K562 (cell line): ENCODE results near the gene PGAP2. TPM values are rescaled to one million over a fixed set of nuclear protein-coding genes. Genes with fewer than 3 reads are reported as not detected.
A peak's percentile ranks its signal among the peaks of the same experiment; 100 is the strongest.

Experiments
- ASH1L ChIP-seq: fragments of 450-650 bp; IDR thresholded peaks from 2 replicates; pipeline ENCODE4 v1.6.1; 2018; ENCODE audit warnings: borderline replicate concordance, mild to moderate bottlenecking, low read depth; ENCODE audit not compliant: partially characterized antibody
- EZH2 ChIP-seq: IDR thresholded peaks from 2 replicates; pipeline ENCODE4 v1.6.1; 2012; ENCODE audit warnings: low read depth, mild to moderate bottlenecking, inconsistent platforms, low read length, borderline replicate concordance
- FOXJ2 ChIP-seq: fragments of 200-800 bp; sonication (Bioruptor generic); IDR thresholded peaks from 2 replicates; pipeline ENCODE4 v1.6.1; 2016; ENCODE audit warnings: missing genetic modification characterization, missing compliant biosample characterization
- NCOA4 ChIP-seq: fragments of 450-650 bp; IDR thresholded peaks from 2 replicates; pipeline ENCODE4 v1.6.1; 2018; ENCODE audit warnings: mild to moderate bottlenecking; ENCODE audit not compliant: partially characterized antibody
- NR3C1 ChIP-seq: sonication (generic); formaldehyde crosslinking; IDR thresholded peaks from 2 replicates; pipeline ENCODE4 v1.8.1; 2022; ENCODE audit warnings: missing genetic modification reagents
- PHF8 ChIP-seq: fragments of 200-600 bp; sonication (generic); IDR thresholded peaks from 2 replicates; pipeline ENCODE4 v1.6.1; 2012; ENCODE audit warnings: mixed run types, mild to moderate bottlenecking, inconsistent platforms, low read length, moderate library complexity, borderline replicate concordance
- POLR2H ChIP-seq: IDR thresholded peaks from 2 replicates; pipeline ENCODE4 v1.6.1; 2016; ENCODE audit warnings: missing genetic modification characterization, low read depth, mild to moderate bottlenecking, control low read depth, missing compliant biosample characterization, moderate library complexity
- RNF2 ChIP-seq: sonication (generic); IDR thresholded peaks from 2 replicates; pipeline ENCODE4 v1.6.1; 2016
- SMARCC2 ChIP-seq: fragments of 450-650 bp; IDR thresholded peaks from 2 replicates; pipeline ENCODE4 v1.6.1; 2017; ENCODE audit warnings: antibody characterized with exemption, moderate library complexity, mild to moderate bottlenecking, low read depth
- SREBF1 ChIP-seq: fragments of 150-350 bp; IDR thresholded peaks from 2 replicates; pipeline ENCODE4 v1.6.1; 2014; ENCODE audit warnings: antibody characterized with exemption, low read depth, low read length, borderline replicate concordance
- SRSF3 ChIP-seq: fragments of 200-400 bp; formaldehyde crosslinking; IDR thresholded peaks from 2 replicates; pipeline ENCODE4 v1.6.1; 2016; ENCODE audit warnings: mild to moderate bottlenecking, low read length, moderate library complexity; ENCODE audit not compliant: insufficient read depth
- ZNF174 ChIP-seq: fragments of 250-450 bp; sonication (Bioruptor Pico); IDR thresholded peaks from 2 replicates; pipeline ENCODE4 v1.4.0; 2020; ENCODE audit warnings: mild to moderate bottlenecking
- ZNF24 ChIP-seq: fragments of 450-650 bp; IDR thresholded peaks from 2 replicates; pipeline ENCODE4 v1.6.1; 2016
- ZNF583 ChIP-seq: fragments of 250-450 bp; sonication (Bioruptor Pico); IDR thresholded peaks from 2 replicates; pipeline ENCODE4 v1.4.0; 2020
- ZNF644 ChIP-seq: fragments of 200-800 bp; sonication (Bioruptor generic); IDR thresholded peaks from 2 replicates; pipeline ENCODE4 v1.6.1; 2016; ENCODE audit warnings: low read depth, missing genetic modification characterization, missing compliant biosample characterization
- ZNF668 ChIP-seq: fragments of 250-450 bp; sonication (Bioruptor Pico); IDR thresholded peaks from 2 replicates; pipeline ENCODE4 v1.8.0; 2022; ENCODE audit warnings: mild to moderate bottlenecking, inconsistent platforms
- polyA plus RNA-seq, 8 experiments: library from polyadenylated mRNA; depleted of rRNA in 4 of 8; stranded (reverse) in 5 of 8; unstranded in 3 of 8; fragments of >200 nt; fragmentation: Nextera tagmentation in 2 of 8; fragmentation: Illumina TruSeq in 1 of 8; extraction: Ambion mirVana in 2 of 8; extraction: Trizol in 1 of 8; gene quantifications; 2 replicates each; pipeline versions ENCODE4 v1.2.1 to v1.2.3, GENCODE V29; 2011 to 2014; ENCODE audit warnings: inconsistent platforms in 1 of 8, missing spikeins in 1 of 8
- total RNA-seq, 7 experiments: library from RNA; depleted of rRNA in 6 of 7; stranded (reverse); fragments of >200 nt in 6 of 7; fragmentation: Illumina TruSeq in 2 of 7; extraction: Trizol in 2 of 7; gene quantifications; 2 replicates each; pipeline versions ENCODE4 v1.2.1 to v1.2.3, GENCODE V29; 2011 to 2021; ENCODE audit warnings: low replicate concordance in 1 of 7
- TF ChIP-seq, protein P1 (sequence below), 3 experiments: IDR thresholded peaks in 2 of 3; conservative IDR thresholded peaks in 1 of 3; 2 replicates each; pipeline ENCODE4 v1.5.1; 2011 to 2012; ENCODE audit warnings: low read length in 3 of 3, mild to moderate bottlenecking in 3 of 3, control low read depth in 2 of 3, improper control_type of control experiment in 1 of 3, inconsistent platforms in 1 of 3, low read depth in 1 of 3, mixed read lengths in 1 of 3, moderate library complexity in 1 of 3; ENCODE audit not compliant: insufficient read depth in 2 of 3
- TF ChIP-seq, protein P2 (sequence below): sonication (generic); formaldehyde crosslinking; IDR thresholded peaks from 2 replicates; pipeline ENCODE4 v1.9.0; 2022; ENCODE audit warnings: mild to moderate bottlenecking, missing genetic modification reagents
- TF ChIP-seq, protein P3 (sequence below): sonication (generic); formaldehyde crosslinking; IDR thresholded peaks from 2 replicates; pipeline ENCODE4 v1.4.0; 2020; ENCODE audit warnings: mild to moderate bottlenecking, missing genetic modification reagents
- TF ChIP-seq, protein P4 (sequence below): fragments of 200-800 bp; sonication (Bioruptor generic); IDR thresholded peaks from 2 replicates; pipeline ENCODE4 v1.6.1; 2017; ENCODE audit warnings: missing genetic modification characterization, missing compliant biosample characterization
- TF ChIP-seq, protein P5 (sequence below): fragments of 450-650 bp; IDR thresholded peaks from 2 replicates; pipeline ENCODE4 v1.6.1; 2016

Gene PGAP2
- total and polyA plus RNA-seq, 9 of the 15 experiments (the other 6 are each of a cell fraction or from before 2014, with no cell fraction given): 17.9 to 47.2 (median 33.7) TPM

DNA sequence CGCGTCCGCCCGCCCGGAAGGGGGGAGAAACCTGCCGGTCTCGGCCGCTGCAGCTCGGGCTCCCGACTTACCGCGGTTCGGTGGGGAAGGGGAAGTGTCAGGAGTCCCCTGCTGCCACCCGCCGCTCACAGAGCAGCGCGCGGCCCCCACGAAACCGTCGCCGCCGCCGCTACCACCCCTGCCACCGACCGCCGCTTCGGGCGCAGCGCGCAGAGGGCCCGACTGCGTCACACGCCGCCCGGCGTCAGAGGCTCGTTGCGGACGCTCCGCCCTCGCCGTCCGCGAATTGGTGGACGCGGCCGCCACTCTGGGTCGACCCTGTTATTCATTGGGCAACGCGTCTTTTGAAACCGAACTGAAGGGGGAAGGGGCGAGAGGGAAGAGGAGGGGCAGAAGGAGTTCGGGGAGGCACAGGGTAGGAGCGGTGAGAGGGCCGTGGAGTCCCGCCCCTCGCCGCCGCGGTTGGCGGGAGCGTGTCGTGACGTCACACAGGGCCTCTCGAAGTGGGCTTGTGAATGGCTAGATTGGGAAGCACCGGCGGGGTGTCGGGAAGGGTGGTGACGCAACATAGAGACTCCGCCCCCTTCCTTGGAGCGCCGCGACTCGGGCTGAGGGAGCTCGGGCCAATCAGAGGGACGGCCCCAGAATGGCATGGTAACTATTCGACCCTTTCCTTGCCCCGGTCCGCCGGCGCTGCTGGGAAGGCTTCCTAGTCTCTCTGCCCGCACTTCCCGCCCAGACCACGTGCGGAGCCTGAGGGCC lies 10.8 kb upstream of the PGAP2 start, which contains the start of gene NUP98 (continued):
- TF ChIP-seq, protein P1, sequence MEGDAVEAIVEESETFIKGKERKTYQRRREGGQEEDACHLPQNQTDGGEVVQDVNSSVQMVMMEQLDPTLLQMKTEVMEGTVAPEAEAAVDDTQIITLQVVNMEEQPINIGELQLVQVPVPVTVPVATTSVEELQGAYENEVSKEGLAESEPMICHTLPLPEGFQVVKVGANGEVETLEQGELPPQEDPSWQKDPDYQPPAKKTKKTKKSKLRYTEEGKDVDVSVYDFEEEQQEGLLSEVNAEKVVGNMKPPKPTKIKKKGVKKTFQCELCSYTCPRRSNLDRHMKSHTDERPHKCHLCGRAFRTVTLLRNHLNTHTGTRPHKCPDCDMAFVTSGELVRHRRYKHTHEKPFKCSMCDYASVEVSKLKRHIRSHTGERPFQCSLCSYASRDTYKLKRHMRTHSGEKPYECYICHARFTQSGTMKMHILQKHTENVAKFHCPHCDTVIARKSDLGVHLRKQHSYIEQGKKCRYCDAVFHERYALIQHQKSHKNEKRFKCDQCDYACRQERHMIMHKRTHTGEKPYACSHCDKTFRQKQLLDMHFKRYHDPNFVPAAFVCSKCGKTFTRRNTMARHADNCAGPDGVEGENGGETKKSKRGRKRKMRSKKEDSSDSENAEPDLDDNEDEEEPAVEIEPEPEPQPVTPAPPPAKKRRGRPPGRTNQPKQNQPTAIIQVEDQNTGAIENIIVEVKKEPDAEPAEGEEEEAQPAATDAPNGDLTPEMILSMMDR (IDR thresholded peaks at IDR 0.05 in 2 of 3, conservative IDR thresholded peaks at IDR 0.05 in 1 of 3; ENCODE audit: insufficient read depth in 2 of 3, low read depth in 1 of 3, low read length in 3 of 3): no peak
- no peak; the same call in 1 of the 2 replicates for TF ChIP-seq RNF2
- no peak for TF ChIP-seq ZNF668
- TF ChIP-seq, protein P2, sequence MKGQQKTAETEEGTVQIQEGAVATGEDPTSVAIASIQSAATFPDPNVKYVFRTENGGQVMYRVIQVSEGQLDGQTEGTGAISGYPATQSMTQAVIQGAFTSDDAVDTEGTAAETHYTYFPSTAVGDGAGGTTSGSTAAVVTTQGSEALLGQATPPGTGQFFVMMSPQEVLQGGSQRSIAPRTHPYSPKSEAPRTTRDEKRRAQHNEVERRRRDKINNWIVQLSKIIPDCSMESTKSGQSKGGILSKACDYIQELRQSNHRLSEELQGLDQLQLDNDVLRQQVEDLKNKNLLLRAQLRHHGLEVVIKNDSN (CRISPR knock-in tag): peak; percentile 75; the same call in 1 of the 2 replicates
- peak; percentile 75 for TF ChIP-seq POLR2H
- no peak for TF ChIP-seq ZNF644 (tag)
- no peak for TF ChIP-seq ZNF174
- 0 out of 2 replicates have a peak, but pooled peaks have one; percentile 25 for TF ChIP-seq SRSF3
- no peak for TF ChIP-seq EZH2
- TF ChIP-seq ZNF24: no peak
- TF ChIP-seq FOXJ2 (tag): no peak
- TF ChIP-seq NCOA4: no peak
- TF ChIP-seq, protein P3, sequence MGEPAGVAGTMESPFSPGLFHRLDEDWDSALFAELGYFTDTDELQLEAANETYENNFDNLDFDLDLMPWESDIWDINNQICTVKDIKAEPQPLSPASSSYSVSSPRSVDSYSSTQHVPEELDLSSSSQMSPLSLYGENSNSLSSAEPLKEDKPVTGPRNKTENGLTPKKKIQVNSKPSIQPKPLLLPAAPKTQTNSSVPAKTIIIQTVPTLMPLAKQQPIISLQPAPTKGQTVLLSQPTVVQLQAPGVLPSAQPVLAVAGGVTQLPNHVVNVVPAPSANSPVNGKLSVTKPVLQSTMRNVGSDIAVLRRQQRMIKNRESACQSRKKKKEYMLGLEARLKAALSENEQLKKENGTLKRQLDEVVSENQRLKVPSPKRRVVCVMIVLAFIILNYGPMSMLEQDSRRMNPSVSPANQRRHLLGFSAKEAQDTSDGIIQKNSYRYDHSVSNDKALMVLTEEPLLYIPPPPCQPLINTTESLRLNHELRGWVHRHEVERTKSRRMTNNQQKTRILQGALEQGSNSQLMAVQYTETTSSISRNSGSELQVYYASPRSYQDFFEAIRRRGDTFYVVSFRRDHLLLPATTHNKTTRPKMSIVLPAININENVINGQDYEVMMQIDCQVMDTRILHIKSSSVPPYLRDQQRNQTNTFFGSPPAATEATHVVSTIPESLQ (CRISPR knock-in tag): 0 out of 2 replicates have a peak, but pooled peaks have one; percentile 56
- no peak for TF ChIP-seq SREBF1
- no peak for TF ChIP-seq ZNF583 (CRISPR knock-in tag)
- peak; percentile 76 for TF ChIP-seq PHF8
- TF ChIP-seq, protein P4, sequence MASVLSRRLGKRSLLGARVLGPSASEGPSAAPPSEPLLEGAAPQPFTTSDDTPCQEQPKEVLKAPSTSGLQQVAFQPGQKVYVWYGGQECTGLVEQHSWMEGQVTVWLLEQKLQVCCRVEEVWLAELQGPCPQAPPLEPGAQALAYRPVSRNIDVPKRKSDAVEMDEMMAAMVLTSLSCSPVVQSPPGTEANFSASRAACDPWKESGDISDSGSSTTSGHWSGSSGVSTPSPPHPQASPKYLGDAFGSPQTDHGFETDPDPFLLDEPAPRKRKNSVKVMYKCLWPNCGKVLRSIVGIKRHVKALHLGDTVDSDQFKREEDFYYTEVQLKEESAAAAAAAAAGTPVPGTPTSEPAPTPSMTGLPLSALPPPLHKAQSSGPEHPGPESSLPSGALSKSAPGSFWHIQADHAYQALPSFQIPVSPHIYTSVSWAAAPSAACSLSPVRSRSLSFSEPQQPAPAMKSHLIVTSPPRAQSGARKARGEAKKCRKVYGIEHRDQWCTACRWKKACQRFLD (CRISPR knock-in tag): peak; percentile 46; the same call in 1 of the 2 replicates
- TF ChIP-seq, protein P5, sequence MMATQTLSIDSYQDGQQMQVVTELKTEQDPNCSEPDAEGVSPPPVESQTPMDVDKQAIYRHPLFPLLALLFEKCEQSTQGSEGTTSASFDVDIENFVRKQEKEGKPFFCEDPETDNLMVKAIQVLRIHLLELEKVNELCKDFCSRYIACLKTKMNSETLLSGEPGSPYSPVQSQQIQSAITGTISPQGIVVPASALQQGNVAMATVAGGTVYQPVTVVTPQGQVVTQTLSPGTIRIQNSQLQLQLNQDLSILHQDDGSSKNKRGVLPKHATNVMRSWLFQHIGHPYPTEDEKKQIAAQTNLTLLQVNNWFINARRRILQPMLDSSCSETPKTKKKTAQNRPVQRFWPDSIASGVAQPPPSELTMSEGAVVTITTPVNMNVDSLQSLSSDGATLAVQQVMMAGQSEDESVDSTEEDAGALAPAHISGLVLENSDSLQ: peak; percentile 100
- peak; percentile 89 for TF ChIP-seq ASH1L
- peak; percentile 88; the same call in 1 of the 2 replicates for TF ChIP-seq NR3C1 (CRISPR knock-in tag)
- TF ChIP-seq SMARCC2: no peak
